PC-9 (cell line): ENCODE results near the gene PRPF8. TPM values are rescaled to one million over a fixed set of nuclear protein-coding genes. Genes with fewer than 3 reads are reported as not detected.

Experiments
- BruUV-seq: library from RNA; stranded (reverse); fragments of 400-500 nt; replicated peaks from 2 replicates; lab custom pipeline; 2021; lab: Mats Ljungman, UMichigan
- CTCF ChIA-PET: fragments of 300-600 bp; sonication (Branson Sonifier 250); formaldehyde crosslinking; loops from one replicate; lab custom pipeline; 2022; ENCODE audit warnings: antibody characterized with exemption; lab: Charles Lee
- POLR2A ChIA-PET: fragments of 300-600 bp; sonication (Branson Sonifier 250); formaldehyde crosslinking; loops from one replicate; lab custom pipeline; 2022; ENCODE audit warnings: antibody characterized with exemption; ENCODE audit not compliant: unreplicated experiment; lab: Charles Lee
- DNase-seq, 2 experiments: peaks; one replicate each; pipeline versions ENCODE4 v3.0.0 to v3.0.0-alpha.2; 2015 to 2022; ENCODE audit warnings: mixed read lengths in 1 of 2
- H2AFZ ChIP-seq: fragments of 200-600 bp; sonication (generic); 2 replicates; pipeline ENCODE4 v1.8.1; 2017; ENCODE audit warnings: antibody characterized with exemption
- H3F3A ChIP-seq: fragments of 200-600 bp; sonication (generic); 2 replicates; pipeline ENCODE4 v1.8.1; 2017; ENCODE audit warnings: antibody characterized with exemption, mild to moderate bottlenecking, low read depth; ENCODE audit not compliant: insufficient read depth
- H3K27ac ChIP-seq: fragments of 200-600 bp; sonication (generic); 2 replicates; pipeline ENCODE4 v1.6.1; 2016; ENCODE audit warnings: mixed run types
- H3K27me3 ChIP-seq: fragments of 200-600 bp; sonication (generic); 2 replicates; pipeline ENCODE4 v1.6.1; 2016; ENCODE audit warnings: low read depth, mixed run types; ENCODE audit not compliant: insufficient read depth
- H3K36me3 ChIP-seq: fragments of 200-600 bp; sonication (generic); 2 replicates; pipeline ENCODE4 v1.6.1; 2016; ENCODE audit warnings: low read depth, mixed run types
- H3K4me1 ChIP-seq: fragments of 200-600 bp; sonication (generic); replicated peaks from 2 replicates; pipeline ENCODE4 v1.6.1; 2016; ENCODE audit warnings: mixed run types; ENCODE audit not compliant: insufficient read depth
- H3K4me2 ChIP-seq: fragments of 200-600 bp; sonication (generic); 2 replicates; pipeline ENCODE4 v1.6.1; 2017; ENCODE audit warnings: mixed run types
- H3K4me3 ChIP-seq: fragments of 200-600 bp; sonication (generic); 2 replicates; pipeline ENCODE4 v1.6.1; 2016; ENCODE audit warnings: mixed run types
- H3K79me2 ChIP-seq: fragments of 200-600 bp; sonication (generic); 2 replicates; pipeline ENCODE4 v1.6.1; 2017; ENCODE audit warnings: low read depth, mixed run types
- H3K9me2 ChIP-seq: fragments of 200-600 bp; sonication (generic); 2 replicates; pipeline ENCODE4 v1.8.1; 2017; ENCODE audit warnings: mild to moderate bottlenecking; ENCODE audit not compliant: insufficient read depth
- H3K9me3 ChIP-seq: fragments of 200-600 bp; sonication (generic); 2 replicates; pipeline ENCODE4 v1.8.1; 2016; ENCODE audit warnings: low read depth; ENCODE audit not compliant: insufficient read depth
- H4K20me1 ChIP-seq: fragments of 200-600 bp; sonication (generic); 2 replicates; pipeline ENCODE4 v1.8.1; 2017; ENCODE audit not compliant: insufficient read depth
- CTCF ChIP-seq: fragments of 200-600 bp; sonication (generic); conservative IDR thresholded peaks from 2 replicates; pipeline ENCODE4 v1.6.1; 2017; ENCODE audit warnings: mixed run types, antibody characterized with exemption, mild to moderate bottlenecking, moderate library complexity
- EZH2 ChIP-seq: fragments of 200-600 bp; sonication (generic); IDR thresholded peaks from 2 replicates; pipeline ENCODE4 v1.8.0; 2017; ENCODE audit warnings: antibody characterized with exemption, low read depth
- intact Hi-C: fragments of 100-400 bp; cut with micrococcal nuclease; formaldehyde crosslinking; loops from one replicate; pipeline ENCODE4 v1.10.0; 2022; ENCODE audit not compliant: unreplicated experiment
- total RNA-seq: library from RNA; stranded (reverse); gene quantifications from 2 replicates; pipeline ENCODE4 v1.2.3, GENCODE V29; 2021

Gene PRPF8
- total RNA-seq, 1 experiment from 2014 or later: 496 TPM

DNA sequence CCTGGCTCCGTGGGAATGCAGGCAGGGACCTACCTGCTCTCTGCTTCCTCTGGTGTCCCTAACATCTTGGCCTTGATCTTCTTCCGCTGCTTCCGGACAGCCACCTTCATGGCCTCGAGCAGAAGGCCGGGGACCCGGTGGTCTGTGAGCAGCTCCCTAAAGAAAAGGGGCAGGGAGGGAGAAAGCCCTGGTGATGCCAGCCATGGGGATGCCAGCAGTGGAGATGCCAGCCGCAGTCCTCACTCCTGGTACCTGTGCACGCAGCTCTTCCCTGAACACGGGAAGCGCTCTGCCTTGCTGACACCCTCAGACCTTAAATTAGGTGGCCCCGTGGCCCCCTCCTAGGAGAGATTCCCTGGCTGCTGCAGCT is 36.9 kb downstream of the PRPF8 start:
- Histone ChIP-seq H4K20me1 (peaks cover 23% of the 10 kb centered on the region; the same call in 1 of the 2 replicates), H3K4me3 (no peak overlapping the region), H2AFZ (no peak overlapping the region; the same call in 1 of the 2 replicates), H3K79me2 (no peaks in the 10 kb centered on the region), H3K4me1 (peaks cover 36% of the 10 kb centered on the region), H3K4me2 (peak overlapping the region; percentile 84), H3K27me3 (no peaks in the 10 kb centered on the region), H3K9me3 (no peaks in the 10 kb centered on the region), H3K36me3 (peaks cover 21% of the 10 kb centered on the region), H3K27ac (no peak overlapping the region), H3F3A (peaks cover 39% of the 10 kb centered on the region), H3K9me2 (no peaks in the 10 kb centered on the region)
- DNase-seq: no peak
- intact Hi-C loops: loop anchor here (1.0 to 10.0 kb wide), 6 partner anchors 73 to 757 kb away; partner anchors contain the start of genes MNT and OVCA2
- BruUV-seq: no TSS peak
- POLR2A ChIA-PET: no interaction called here
- CTCF ChIA-PET: interaction anchor here (3.1 kb wide), 1 partner anchor 73 kb away, joined by 28 read pairs; no protein-coding TSS in a partner anchor
- no peak for TF ChIP-seq EZH2
- TF ChIP-seq CTCF: no peak

- H3K9me2 ChIP-seq: no peaks in the 10 kb centered on the region
- intact Hi-C loops: loop anchor here (5.0 to 10.0 kb wide), 4 partner anchors 159 to 758 kb away; partner anchors contain the start of gene MNT
- BruUV-seq: no TSS peak
- H4K20me1 ChIP-seq: peaks cover 13% of the 10 kb centered on the region; the same call in 1 of the 2 replicates
- no peaks in the 10 kb centered on the region for H3K27me3 ChIP-seq
- ChIA-PET POLR2A (no interaction called here), CTCF (no interaction called here)
- H3K4me1 ChIP-seq: peaks cover 31% of the 10 kb centered on the region
- no peak overlapping the region for H3K4me2 ChIP-seq
- no peaks in the 10 kb centered on the region for H3K9me3 ChIP-seq
- TF ChIP-seq CTCF: no peak
- H2AFZ ChIP-seq: no peak overlapping the region
- H3K4me3 ChIP-seq: no peak overlapping the region
- 0 out of 2 replicates have a peak, but pooled peaks cover 7% of the 10 kb centered on the region for H3K36me3 ChIP-seq
- H3K27ac ChIP-seq: no peak overlapping the region
- peaks cover 30% of the 10 kb centered on the region for H3F3A ChIP-seq
- DNase-seq: no peak
- no peaks in the 10 kb centered on the region for H3K79me2 ChIP-seq
These were observed 38.3 kb downstream of the PRPF8 start for GRCh38 chr17:1646199-1646875.

- no peaks in the 10 kb centered on the region for H3K79me2 ChIP-seq
- H3K4me1 ChIP-seq: peaks cover 22% of the 10 kb centered on the region
- H3K4me3 ChIP-seq: no peak within 1 kb of the TSS
- no peak for TF ChIP-seq EZH2
- TF ChIP-seq CTCF: no peak
- no peaks in the 10 kb centered on the region for H3K36me3 ChIP-seq
- H3K27ac ChIP-seq: no peak within 1 kb of the TSS
- H3F3A ChIP-seq: peaks cover 21% of the 10 kb centered on the region
- no peak for DNase-seq
- BruUV-seq: no TSS peak
- no peak within 1 kb of the TSS for H2AFZ ChIP-seq
- ChIA-PET CTCF (no interaction called here), POLR2A (no interaction called here)
- intact Hi-C loops: loop anchor here (5.0 to 10.0 kb wide), 4 partner anchors 158 to 759 kb away; partner anchors contain the start of gene MNT
- peaks cover 4% of the 10 kb centered on the region; the same call in 1 of the 2 replicates for H4K20me1 ChIP-seq
- no peaks in the 10 kb centered on the region for H3K9me3 ChIP-seq
- no peaks in the 10 kb centered on the region for H3K9me2 ChIP-seq
- peak within 1 kb of the TSS; percentile 87; the same call in 1 of the 2 replicates for H3K4me2 ChIP-seq
- no peaks in the 10 kb centered on the region for H3K27me3 ChIP-seq
These were observed 39.2 kb downstream of the PRPF8 start, which contains the start of gene SCARF1 for GRCh38 chr17:1645207-1646171. Gene SCARF1 (minus strand): TSS chr17:1645732. CDS start chr17:1645697, 35 bp downstream.
